HG02642 (cell line): Measurements from ENCODE around the gene RASA3.
"Not testable (repeated sequence)": the region's sequence is repeated elsewhere in the genome, so short reads cannot be mapped to it uniquely, and the experiment has no call there.

ENCODE experiments used
- ATAC-seq: cut with Tn5 transposase; IDR thresholded peaks from one replicate; pipeline ENCODE4 v1.9.1; 2021; ENCODE audit warnings: mild to moderate bottlenecking; ENCODE audit not compliant: unreplicated experiment, poor library complexity

Gene RASA3

GRCh38 chr13:114089341-114089740 is 43.1 kb downstream of the RASA3 start:
- no peak for ATAC-seq

GRCh38 chr13:114088863-114089262 is 43.6 kb downstream of the RASA3 start:
- no peak for ATAC-seq

GRCh38 chr13:114088234-114088633 is 44.2 kb downstream of the RASA3 start:
- no peak for ATAC-seq

- no peak for ATAC-seq
These were observed 45.0 kb downstream of the RASA3 start for GRCh38 chr13:114087430-114087829.

GRCh38 chr13:114082849-114083645 is 49.4 kb downstream of the RASA3 start:
- no peak for ATAC-seq

GRCh38 chr13:114081761-114082681 is 50.4 kb downstream of the RASA3 start:
- ATAC-seq = no peak

GRCh38 chr13:114080739-114081561 is 51.5 kb downstream of the RASA3 start:
- no peak for ATAC-seq

GRCh38 chr13:114079601-114080536 is 52.6 kb downstream of the RASA3 start:
- no peak for ATAC-seq

GRCh38 chr13:114078461-114079451 is 53.7 kb downstream of the RASA3 start:
- ATAC-seq = no peak

- no peak for ATAC-seq
These were observed 54.5 kb downstream of the RASA3 start for GRCh38 chr13:114077933-114078325.

- ATAC-seq = no peak
These were observed 55.1 kb downstream of the RASA3 start for GRCh38 chr13:114077099-114077932.

- ATAC-seq = no peak
These were observed 55.9 kb downstream of the RASA3 start for GRCh38 chr13:114076329-114077090.

GRCh38 chr13:114075811-114076210 is 56.6 kb downstream of the RASA3 start:
- ATAC-seq = not testable (repeated sequence)

- no peak for ATAC-seq
These were observed 57.6 kb downstream of the RASA3 start for GRCh38 chr13:114074671-114075315.

GRCh38 chr13:114073881-114074612 is 58.4 kb downstream of the RASA3 start:
- ATAC-seq = no peak
